Activated CD4-positive, CD25-positive, alpha-beta regulatory T cell treated with anti-CD3 and anti-CD28 coated beads, Interleukin-2, amount 50 U/mL, for 16 hours (primary cell): Measurements from ENCODE around the gene VPS72.

ENCODE experiments used
- DNase-seq: peaks from one replicate; pipeline ENCODE4 v3.0.0-alpha.2; 2020; ENCODE audit warnings: low read depth, low spot score

Gene VPS72

GRCh38 chr1:151187205-151187604, 2.8 kb downstream of the VPS72 start:
- no peak for DNase-seq

GRCh38 chr1:151184211-151184610, 5.8 kb downstream of the VPS72 start:
- no peak for DNase-seq

GRCh38 chr1:151176514-151177045, 13.4 kb downstream of the VPS72 start:
- no peak for DNase-seq

DNA sequence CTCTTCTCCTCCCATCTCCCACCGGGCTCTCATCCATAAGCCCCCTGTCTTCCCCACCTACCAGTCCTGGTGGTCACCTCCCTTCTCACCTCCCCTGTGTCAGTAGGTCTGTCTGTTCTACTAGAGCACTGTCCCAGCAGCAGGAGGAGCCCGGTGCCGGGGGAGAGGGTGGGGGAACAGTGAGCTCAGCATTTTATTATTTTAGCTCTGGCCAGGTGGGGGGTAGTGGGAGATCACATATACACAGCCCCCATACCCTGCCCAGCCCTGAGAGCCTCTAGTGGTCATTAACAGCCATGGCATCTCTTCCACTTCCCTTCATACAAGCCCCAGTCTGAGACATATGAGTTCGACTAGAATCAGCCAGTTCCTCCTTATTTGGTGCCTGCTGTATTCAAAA, 14.1 kb downstream of the VPS72 start, which contains the start of gene TMOD4:
Gene TMOD4 (minus strand): TSS at position 119 of the 400 bp plus-strand sequence. CDS start 1,106 bp downstream, outside the sequence.
- no peak for DNase-seq

DNA sequence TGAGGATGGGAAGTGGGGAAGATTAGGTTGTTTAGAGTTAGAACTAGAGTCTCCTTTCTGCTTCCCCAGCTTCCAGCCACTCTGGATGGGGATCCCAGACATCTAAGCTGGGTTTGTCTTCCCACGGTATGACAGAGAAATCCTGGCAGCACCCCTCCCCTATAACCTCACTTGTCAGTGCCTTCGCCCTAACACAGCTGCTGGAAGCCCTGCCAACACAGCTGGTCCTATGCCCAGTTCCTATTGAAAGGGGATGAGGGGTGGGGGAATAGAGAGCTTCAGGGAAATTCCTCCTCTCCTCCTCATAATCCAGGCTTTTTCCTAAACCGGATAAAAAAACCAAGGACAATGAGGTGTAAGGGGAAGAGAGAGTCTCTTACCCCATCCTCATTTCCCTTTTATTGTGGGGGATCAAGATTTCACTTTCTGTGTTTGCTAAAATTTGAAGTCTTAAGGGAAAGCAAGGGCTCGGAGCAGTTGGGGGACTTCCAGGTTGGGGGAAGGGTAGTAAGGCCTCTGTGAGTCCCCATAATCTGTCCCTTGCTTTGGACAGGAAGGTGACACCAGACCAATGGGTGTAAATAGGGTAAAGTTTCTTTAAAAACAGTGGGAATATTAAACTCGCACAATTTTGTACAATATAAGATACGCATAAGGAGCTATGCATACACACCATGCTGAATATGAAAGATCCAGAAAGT, 14.8 kb downstream of the VPS72 start:
- DNase-seq: no peak

- DNase-seq: no peak
These were observed 18.8 kb downstream of the VPS72 start for GRCh38 chr1:151171190-151171589.

- no peak for DNase-seq
These were observed 22.9 kb downstream of the VPS72 start for GRCh38 chr1:151167116-151167515.

- DNase-seq: no peak
These were observed 23.5 kb downstream of the VPS72 start for GRCh38 chr1:151166505-151166956.

- peak; percentile 96 for DNase-seq
These were observed 24.1 kb downstream of the VPS72 start, which contains the start of the genes LYSMD1 and SCNM1 for GRCh38 chr1:151165738-151166504. LYSMD1 (minus strand) TSS chr1:151165902; CDS start chr1:151165258, 644 bp downstream. SCNM1 (plus strand) TSS chr1:151166144; CDS start chr1:151166153, 9 bp downstream.

GRCh38 chr1:151165281-151165737, 24.7 kb downstream of the VPS72 start:
- DNase-seq: no peak

GRCh38 chr1:151164732-151165280, 25.2 kb downstream of the VPS72 start:
- DNase-seq: no peak

DNA sequence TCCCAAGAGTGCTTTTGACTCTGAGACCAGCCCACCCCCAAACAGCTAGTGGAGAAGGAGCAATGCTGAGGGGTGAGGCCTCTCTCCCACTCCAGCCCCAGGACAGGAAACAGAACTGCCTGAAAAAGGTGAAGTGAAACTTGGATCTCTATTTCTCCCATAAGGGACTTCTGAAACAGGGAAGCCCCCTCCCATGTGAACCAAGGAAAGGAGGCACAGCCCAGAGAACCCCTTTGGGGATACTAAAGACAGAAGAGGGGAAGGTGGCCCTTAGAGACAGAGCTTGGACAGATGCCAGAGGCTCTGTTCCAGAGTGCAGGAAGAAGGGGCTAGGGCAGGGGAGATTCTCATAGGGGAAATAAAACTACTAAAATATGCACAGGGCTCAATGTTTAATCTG, 30.6 kb downstream of the VPS72 start:
- DNase-seq: no peak

DNA sequence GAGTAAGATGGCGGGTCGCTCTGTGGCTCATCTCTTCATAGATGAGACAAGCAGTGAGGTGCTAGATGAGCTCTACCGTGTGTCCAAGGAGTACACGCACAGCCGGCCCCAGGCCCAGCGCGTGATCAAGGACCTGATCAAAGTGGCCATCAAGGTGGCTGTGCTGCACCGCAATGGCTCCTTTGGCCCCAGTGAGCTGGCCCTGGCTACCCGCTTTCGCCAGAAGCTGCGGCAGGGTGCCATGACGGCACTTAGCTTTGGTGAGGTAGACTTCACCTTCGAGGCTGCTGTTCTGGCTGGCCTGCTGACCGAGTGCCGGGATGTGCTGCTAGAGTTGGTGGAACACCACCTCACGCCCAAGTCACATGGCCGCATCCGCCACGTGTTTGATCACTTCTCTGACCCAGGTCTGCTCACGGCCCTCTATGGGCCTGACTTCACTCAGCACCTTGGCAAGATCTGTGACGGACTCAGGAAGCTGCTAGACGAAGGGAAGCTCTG, 31.2 kb downstream of the VPS72 start:
- DNase-seq: no peak

GRCh38 chr1:151158326-151158725, 31.7 kb downstream of the VPS72 start:
- DNase-seq: no peak

GRCh38 chr1:151157067-151157531, 32.9 kb downstream of the VPS72 start:
- peak; percentile 23 for DNase-seq

GRCh38 chr1:151156515-151156819, 33.5 kb downstream of the VPS72 start, which contains the start of gene TNFAIP8L2:
TNFAIP8L2 (plus strand) TSS chr1:151156649; CDS start chr1:151158698, 2,049 bp downstream.
- peak; percentile 38 for DNase-seq

- no peak for DNase-seq
These were observed 42.3 kb downstream of the VPS72 start for GRCh38 chr1:151147665-151148064.

DNA sequence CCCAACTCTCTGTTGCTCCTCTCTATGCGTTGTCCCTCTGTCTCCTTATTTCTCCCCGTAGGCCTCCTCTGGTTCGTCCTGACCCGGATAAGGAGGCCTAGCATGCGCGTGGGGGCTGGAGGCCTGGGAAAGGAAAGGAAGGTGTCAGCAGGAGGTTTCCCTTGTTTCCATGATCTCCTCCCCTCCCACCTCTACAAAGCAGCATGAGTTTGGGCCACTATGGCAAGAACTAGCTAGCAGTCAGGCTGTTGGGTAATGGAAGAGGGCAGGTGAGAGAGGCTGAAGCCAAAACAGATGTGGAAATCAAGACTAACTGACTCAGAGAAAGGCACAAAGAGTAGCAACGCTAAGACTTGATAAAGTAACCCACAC, 42.9 kb downstream of the VPS72 start:
- DNase-seq: no peak

DNA sequence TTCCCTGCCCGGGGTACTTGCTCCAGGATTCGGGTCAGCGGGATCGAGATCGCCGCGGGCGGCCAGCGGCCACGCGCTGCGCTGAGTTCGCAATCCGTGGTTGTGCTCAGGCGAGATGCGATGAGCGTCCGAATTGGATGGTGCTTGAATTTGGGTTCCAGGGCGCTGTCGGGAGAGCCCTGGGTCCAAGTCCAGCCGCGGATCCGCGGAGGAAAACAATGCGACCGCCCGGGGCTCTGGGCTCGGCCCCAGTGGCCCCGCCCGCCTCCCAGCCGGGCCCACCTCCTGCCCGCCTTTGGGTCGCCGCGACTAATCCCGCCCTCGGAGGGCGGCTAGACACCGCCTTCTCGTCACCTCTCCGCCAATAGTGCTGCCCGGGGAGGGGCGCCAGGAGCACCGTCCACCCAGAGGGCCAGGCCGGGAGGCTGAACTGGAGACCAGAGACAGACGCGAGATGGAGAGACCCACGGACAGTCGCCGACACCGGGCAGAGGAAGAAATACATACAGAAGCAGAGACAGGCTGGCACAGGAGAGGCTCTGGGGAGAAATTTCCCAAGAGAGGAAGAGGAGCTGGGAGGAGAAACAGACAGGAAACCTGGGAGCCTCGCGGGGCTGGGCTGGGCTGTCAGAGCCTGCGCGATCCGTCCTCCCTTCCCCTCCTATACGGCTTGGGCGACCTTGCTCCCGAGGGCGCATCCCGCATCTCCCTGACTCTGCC, 43.4 kb downstream of the VPS72 start, which contains the start of gene SEMA6C:
Gene SEMA6C (minus strand): TSS at position 220 of the 720 bp plus-strand sequence. CDS start 4,010 bp downstream, outside the sequence.
- peak; percentile 79 for DNase-seq

DNA sequence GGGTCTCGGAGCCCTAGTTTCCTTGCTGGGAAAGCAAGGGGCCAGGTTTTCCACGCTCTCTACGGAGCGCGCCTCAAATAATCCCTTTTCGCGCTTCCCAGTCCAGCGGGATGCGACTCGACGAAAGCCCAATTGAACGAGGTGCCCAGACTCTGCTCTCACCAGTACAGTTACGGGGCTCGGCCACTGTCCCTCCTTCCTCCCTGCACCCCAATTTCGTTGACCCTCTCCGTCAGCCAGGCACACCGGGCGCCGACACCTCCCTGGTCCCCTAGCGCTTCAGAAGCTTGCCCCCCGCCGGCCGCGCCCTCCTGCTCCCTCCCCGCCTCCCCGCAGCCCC, 44.0 kb downstream of the VPS72 start:
- no peak for DNase-seq
